ENCODE measurements around the gene KSR1.

DNA sequence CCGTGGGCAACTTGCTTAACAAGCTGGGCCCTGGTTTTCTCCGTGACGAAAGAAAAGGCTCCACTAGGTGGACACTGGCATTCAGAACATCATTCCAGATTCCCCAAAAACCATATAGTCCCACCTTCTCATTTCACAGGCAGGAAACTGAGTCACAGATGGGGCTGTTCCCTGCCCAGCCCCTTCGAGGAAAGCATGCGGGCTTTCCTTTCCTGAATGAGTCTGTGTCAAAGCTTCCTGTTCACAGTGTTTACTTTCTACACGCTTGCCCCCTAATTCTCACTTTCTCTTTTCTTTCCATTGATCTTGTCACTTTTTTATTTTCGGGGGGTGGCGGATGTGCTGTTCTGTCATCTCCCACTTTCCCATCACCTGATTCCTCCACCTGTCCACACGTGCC lies 164.5 kb downstream of the KSR1 start:
- TF ChIP-seq, protein P1, sequence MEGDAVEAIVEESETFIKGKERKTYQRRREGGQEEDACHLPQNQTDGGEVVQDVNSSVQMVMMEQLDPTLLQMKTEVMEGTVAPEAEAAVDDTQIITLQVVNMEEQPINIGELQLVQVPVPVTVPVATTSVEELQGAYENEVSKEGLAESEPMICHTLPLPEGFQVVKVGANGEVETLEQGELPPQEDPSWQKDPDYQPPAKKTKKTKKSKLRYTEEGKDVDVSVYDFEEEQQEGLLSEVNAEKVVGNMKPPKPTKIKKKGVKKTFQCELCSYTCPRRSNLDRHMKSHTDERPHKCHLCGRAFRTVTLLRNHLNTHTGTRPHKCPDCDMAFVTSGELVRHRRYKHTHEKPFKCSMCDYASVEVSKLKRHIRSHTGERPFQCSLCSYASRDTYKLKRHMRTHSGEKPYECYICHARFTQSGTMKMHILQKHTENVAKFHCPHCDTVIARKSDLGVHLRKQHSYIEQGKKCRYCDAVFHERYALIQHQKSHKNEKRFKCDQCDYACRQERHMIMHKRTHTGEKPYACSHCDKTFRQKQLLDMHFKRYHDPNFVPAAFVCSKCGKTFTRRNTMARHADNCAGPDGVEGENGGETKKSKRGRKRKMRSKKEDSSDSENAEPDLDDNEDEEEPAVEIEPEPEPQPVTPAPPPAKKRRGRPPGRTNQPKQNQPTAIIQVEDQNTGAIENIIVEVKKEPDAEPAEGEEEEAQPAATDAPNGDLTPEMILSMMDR (IDR thresholded peaks at IDR 0.05): no peak
- no peak for TF ChIP-seq TCF7L2 (IDR thresholded peaks at IDR 0.05; ENCODE audit: low read depth, low read length)
- no peak for TF ChIP-seq SIN3A (IDR thresholded peaks at IDR 0.05; ENCODE audit: borderline replicate concordance, insufficient read depth, low read depth, low read length)
- TF ChIP-seq, protein P2, sequence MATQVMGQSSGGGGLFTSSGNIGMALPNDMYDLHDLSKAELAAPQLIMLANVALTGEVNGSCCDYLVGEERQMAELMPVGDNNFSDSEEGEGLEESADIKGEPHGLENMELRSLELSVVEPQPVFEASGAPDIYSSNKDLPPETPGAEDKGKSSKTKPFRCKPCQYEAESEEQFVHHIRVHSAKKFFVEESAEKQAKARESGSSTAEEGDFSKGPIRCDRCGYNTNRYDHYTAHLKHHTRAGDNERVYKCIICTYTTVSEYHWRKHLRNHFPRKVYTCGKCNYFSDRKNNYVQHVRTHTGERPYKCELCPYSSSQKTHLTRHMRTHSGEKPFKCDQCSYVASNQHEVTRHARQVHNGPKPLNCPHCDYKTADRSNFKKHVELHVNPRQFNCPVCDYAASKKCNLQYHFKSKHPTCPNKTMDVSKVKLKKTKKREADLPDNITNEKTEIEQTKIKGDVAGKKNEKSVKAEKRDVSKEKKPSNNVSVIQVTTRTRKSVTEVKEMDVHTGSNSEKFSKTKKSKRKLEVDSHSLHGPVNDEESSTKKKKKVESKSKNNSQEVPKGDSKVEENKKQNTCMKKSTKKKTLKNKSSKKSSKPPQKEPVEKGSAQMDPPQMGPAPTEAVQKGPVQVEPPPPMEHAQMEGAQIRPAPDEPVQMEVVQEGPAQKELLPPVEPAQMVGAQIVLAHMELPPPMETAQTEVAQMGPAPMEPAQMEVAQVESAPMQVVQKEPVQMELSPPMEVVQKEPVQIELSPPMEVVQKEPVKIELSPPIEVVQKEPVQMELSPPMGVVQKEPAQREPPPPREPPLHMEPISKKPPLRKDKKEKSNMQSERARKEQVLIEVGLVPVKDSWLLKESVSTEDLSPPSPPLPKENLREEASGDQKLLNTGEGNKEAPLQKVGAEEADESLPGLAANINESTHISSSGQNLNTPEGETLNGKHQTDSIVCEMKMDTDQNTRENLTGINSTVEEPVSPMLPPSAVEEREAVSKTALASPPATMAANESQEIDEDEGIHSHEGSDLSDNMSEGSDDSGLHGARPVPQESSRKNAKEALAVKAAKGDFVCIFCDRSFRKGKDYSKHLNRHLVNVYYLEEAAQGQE (IDR thresholded peaks at IDR 0.05; ENCODE audit: insufficient read depth in 1 of 2, low read depth in 2 of 2, low read length in 1 of 2): no peak

Data from Panc1 (cell line).